GM21576 (cell line): Measurements from ENCODE around the gene NEDD4L.

Source experiments
- ATAC-seq: cut with Tn5 transposase; IDR thresholded peaks from one replicate; pipeline ENCODE4 v1.9.1; 2021; ENCODE audit warnings: mild to moderate bottlenecking, moderate library complexity; ENCODE audit not compliant: unreplicated experiment

The NEDD4L gene

GRCh38 chr18:58389745-58390144 lies 345.7 kb downstream of the NEDD4L start:
- ATAC-seq = no peak

- no peak for ATAC-seq
These were observed 346.4 kb downstream of the NEDD4L start for GRCh38 chr18:58390399-58390798.

GRCh38 chr18:58391231-58391825 lies 347.3 kb downstream of the NEDD4L start:
- ATAC-seq = no peak

GRCh38 chr18:58391932-58392323 lies 347.9 kb downstream of the NEDD4L start:
- ATAC-seq = no peak

- ATAC-seq = no peak
These were observed 348.4 kb downstream of the NEDD4L start for GRCh38 chr18:58392324-58393000.

GRCh38 chr18:58393295-58393694 lies 349.3 kb downstream of the NEDD4L start:
- ATAC-seq = no peak

- no peak for ATAC-seq
These were observed 350.0 kb downstream of the NEDD4L start for GRCh38 chr18:58394046-58394445.

- no peak for ATAC-seq
These were observed 350.8 kb downstream of the NEDD4L start for GRCh38 chr18:58394602-58395425.

- ATAC-seq = no peak
These were observed 352.1 kb downstream of the NEDD4L start for GRCh38 chr18:58396144-58396543.

GRCh38 chr18:58396966-58397365 lies 352.9 kb downstream of the NEDD4L start:
- no peak for ATAC-seq

GRCh38 chr18:58397385-58398132 lies 353.5 kb downstream of the NEDD4L start:
- no peak for ATAC-seq

GRCh38 chr18:58398648-58399398 lies 354.8 kb downstream of the NEDD4L start:
- ATAC-seq = no peak

GRCh38 chr18:58400331-58400870 lies 356.4 kb downstream of the NEDD4L start:
- ATAC-seq = no peak

GRCh38 chr18:58401191-58401590 lies 357.2 kb downstream of the NEDD4L start:
- ATAC-seq = no peak

- no peak for ATAC-seq
These were observed 358.2 kb downstream of the NEDD4L start for GRCh38 chr18:58402247-58402646.

GRCh38 chr18:58402951-58403702 lies 359.1 kb downstream of the NEDD4L start:
- no peak for ATAC-seq

GRCh38 chr18:58403799-58404455 lies 359.9 kb downstream of the NEDD4L start:
- no peak for ATAC-seq

GRCh38 chr18:58405107-58405898 lies 361.3 kb downstream of the NEDD4L start:
- ATAC-seq = no peak
